Measurements from ENCODE around the gene MGLL. TPM values are rescaled to one million over a fixed set of nuclear protein-coding genes. Genes with fewer than 3 reads are reported as not detected.

Gene MGLL
- total and polyA plus RNA-seq, 4 donors: 9.4 to 277 (median 74.2) TPM

DNA sequence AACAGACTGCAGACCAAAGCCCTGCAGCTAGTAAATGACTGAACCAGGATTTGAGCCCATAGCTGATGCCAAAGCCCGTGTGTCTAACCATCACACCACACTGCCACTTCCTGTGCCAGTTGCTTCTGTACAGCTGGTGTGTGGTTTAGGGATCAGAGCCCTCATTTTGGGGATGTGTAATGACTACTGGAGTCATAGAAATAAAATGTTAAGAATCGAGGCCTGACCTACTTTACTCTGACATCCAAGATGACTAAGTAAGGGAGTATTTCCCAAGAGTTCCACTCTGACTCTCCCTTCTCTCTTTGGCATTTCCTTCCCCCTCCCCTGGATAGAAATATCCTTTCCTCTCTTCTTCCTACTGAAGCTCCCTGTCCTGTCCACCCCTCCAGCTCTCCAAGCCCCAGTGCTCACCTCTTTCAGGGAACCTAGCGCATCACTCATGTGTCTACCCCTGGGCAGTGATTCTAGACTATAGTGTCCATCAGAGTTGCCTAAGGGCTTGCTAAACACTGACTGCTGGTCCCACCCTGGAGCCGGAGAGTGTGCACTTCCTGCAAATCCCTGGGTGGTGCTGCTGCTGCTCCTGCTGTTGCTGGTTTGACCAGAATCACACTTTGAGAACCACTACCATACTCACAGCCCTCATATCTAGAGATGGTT lies 53.8 kb downstream of the MGLL start:
- TF ChIP-seq JUND (IDR thresholded peaks at IDR 0.05) (peak in 1 of 2 donors; percentile 30), YY1 (IDR thresholded peaks at IDR 0.05) (no peak), RAD21 (IDR thresholded peaks at IDR 0.05) (no peak), EGR1 (IDR thresholded peaks at IDR 0.05; ENCODE audit: low read depth in 2 of 2) (no peak)
- TF ChIP-seq, protein P1, sequence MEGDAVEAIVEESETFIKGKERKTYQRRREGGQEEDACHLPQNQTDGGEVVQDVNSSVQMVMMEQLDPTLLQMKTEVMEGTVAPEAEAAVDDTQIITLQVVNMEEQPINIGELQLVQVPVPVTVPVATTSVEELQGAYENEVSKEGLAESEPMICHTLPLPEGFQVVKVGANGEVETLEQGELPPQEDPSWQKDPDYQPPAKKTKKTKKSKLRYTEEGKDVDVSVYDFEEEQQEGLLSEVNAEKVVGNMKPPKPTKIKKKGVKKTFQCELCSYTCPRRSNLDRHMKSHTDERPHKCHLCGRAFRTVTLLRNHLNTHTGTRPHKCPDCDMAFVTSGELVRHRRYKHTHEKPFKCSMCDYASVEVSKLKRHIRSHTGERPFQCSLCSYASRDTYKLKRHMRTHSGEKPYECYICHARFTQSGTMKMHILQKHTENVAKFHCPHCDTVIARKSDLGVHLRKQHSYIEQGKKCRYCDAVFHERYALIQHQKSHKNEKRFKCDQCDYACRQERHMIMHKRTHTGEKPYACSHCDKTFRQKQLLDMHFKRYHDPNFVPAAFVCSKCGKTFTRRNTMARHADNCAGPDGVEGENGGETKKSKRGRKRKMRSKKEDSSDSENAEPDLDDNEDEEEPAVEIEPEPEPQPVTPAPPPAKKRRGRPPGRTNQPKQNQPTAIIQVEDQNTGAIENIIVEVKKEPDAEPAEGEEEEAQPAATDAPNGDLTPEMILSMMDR (IDR thresholded peaks at IDR 0.05; ENCODE audit: low read depth, low read length, missing input control): no peak

DNA sequence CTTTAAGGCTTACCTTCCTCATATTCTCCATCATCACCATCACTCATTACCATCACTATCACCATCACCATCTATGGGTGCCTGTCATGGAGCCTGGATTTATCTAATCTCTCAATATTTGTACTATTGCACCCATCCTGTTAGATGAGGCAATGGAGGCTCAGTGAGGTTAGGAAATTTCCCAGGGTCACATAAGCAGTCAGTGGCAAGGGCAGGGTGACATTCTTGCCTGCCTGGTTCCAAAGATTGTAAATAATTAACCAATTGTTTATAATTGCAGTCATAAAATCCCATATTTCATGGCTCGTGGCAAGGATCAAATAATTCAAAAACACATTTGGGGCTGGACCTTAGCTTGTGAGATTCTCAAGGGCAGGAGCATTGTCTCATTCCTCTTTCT lies 55.2 kb downstream of the MGLL start:
- WGBS: 27% methylated on average over 1 of the region's 1 CpG
- peak; percentile 90 for TF ChIP-seq SP1 (IDR thresholded peaks at IDR 0.05)
- peak; percentile 81 for TF ChIP-seq FOXA1 (IDR thresholded peaks at IDR 0.05)
- peak; percentile 95 for TF ChIP-seq YY1 (IDR thresholded peaks at IDR 0.05)
- peak; percentile 45 for TF ChIP-seq FOXA2 (IDR thresholded peaks at IDR 0.05)
- TF ChIP-seq, protein P2, sequence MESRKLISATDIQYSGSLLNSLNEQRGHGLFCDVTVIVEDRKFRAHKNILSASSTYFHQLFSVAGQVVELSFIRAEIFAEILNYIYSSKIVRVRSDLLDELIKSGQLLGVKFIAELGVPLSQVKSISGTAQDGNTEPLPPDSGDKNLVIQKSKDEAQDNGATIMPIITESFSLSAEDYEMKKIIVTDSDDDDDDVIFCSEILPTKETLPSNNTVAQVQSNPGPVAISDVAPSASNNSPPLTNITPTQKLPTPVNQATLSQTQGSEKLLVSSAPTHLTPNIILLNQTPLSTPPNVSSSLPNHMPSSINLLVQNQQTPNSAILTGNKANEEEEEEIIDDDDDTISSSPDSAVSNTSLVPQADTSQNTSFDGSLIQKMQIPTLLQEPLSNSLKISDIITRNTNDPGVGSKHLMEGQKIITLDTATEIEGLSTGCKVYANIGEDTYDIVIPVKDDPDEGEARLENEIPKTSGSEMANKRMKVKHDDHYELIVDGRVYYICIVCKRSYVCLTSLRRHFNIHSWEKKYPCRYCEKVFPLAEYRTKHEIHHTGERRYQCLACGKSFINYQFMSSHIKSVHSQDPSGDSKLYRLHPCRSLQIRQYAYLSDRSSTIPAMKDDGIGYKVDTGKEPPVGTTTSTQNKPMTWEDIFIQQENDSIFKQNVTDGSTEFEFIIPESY (IDR thresholded peaks at IDR 0.05): peak; percentile 64
- peak; percentile 75 for TF ChIP-seq NR2F2 (IDR thresholded peaks at IDR 0.05)
- TF ChIP-seq HNF4G (IDR thresholded peaks at IDR 0.05): peak; percentile 75
- TF ChIP-seq GABPA (IDR thresholded peaks at IDR 0.05 in 1 of 2, conservative IDR thresholded peaks at IDR 0.05 in 1 of 2): peak in 1 of 2 donors; percentile 26
- TF ChIP-seq, protein P1 (IDR thresholded peaks at IDR 0.05; ENCODE audit: low read depth, low read length, missing input control): no peak
- TF ChIP-seq, protein P3, sequence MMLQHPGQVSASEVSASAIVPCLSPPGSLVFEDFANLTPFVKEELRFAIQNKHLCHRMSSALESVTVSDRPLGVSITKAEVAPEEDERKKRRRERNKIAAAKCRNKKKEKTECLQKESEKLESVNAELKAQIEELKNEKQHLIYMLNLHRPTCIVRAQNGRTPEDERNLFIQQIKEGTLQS (IDR thresholded peaks at IDR 0.05): peak; percentile 93
- TF ChIP-seq RAD21 (IDR thresholded peaks at IDR 0.05): peak; percentile 39 to 59
- peak; percentile 92 to 96 for TF ChIP-seq HNF4A (conservative IDR thresholded peaks at IDR 0.05)
- TF ChIP-seq, protein P4, sequence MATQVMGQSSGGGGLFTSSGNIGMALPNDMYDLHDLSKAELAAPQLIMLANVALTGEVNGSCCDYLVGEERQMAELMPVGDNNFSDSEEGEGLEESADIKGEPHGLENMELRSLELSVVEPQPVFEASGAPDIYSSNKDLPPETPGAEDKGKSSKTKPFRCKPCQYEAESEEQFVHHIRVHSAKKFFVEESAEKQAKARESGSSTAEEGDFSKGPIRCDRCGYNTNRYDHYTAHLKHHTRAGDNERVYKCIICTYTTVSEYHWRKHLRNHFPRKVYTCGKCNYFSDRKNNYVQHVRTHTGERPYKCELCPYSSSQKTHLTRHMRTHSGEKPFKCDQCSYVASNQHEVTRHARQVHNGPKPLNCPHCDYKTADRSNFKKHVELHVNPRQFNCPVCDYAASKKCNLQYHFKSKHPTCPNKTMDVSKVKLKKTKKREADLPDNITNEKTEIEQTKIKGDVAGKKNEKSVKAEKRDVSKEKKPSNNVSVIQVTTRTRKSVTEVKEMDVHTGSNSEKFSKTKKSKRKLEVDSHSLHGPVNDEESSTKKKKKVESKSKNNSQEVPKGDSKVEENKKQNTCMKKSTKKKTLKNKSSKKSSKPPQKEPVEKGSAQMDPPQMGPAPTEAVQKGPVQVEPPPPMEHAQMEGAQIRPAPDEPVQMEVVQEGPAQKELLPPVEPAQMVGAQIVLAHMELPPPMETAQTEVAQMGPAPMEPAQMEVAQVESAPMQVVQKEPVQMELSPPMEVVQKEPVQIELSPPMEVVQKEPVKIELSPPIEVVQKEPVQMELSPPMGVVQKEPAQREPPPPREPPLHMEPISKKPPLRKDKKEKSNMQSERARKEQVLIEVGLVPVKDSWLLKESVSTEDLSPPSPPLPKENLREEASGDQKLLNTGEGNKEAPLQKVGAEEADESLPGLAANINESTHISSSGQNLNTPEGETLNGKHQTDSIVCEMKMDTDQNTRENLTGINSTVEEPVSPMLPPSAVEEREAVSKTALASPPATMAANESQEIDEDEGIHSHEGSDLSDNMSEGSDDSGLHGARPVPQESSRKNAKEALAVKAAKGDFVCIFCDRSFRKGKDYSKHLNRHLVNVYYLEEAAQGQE (IDR thresholded peaks at IDR 0.05): peak; percentile 72
- peak; percentile 74 to 84 for TF ChIP-seq JUND (IDR thresholded peaks at IDR 0.05)
- no peak for TF ChIP-seq TAF1 (conservative IDR thresholded peaks at IDR 0.05)
- TF ChIP-seq, protein P5, sequence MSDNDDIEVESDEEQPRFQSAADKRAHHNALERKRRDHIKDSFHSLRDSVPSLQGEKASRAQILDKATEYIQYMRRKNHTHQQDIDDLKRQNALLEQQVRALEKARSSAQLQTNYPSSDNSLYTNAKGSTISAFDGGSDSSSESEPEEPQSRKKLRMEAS (IDR thresholded peaks at IDR 0.05): peak; percentile 89
- TF ChIP-seq EGR1 (IDR thresholded peaks at IDR 0.05; ENCODE audit: low read depth in 2 of 2): peak; percentile 47 to 79
- peak; percentile 93 for TF ChIP-seq RXRA (IDR thresholded peaks at IDR 0.05)
- Histone ChIP-seq H3K27ac (ENCODE audit: low read depth in 1 of 2, low read length in 2 of 2) (peak overlapping the region; percentile 56 to 61), H3K4me1 (ENCODE audit: control insufficient read depth in 4 of 4, insufficient read depth in 4 of 4, low read length in 3 of 4) (peaks cover 11 to 66% (median 41%) of the 10 kb centered on the region in 4 donors), H3K4me3 (ENCODE audit: low read depth in 1 of 3, low read length in 3 of 3) (no peak overlapping the region), H3K27me3 (ENCODE audit: control insufficient read depth in 4 of 4, insufficient read depth in 4 of 4, low read length in 3 of 4) (no peaks in the 10 kb centered on the region), H3K9ac (ENCODE audit: low read depth in 1 of 2, low read length in 2 of 2) (no peak overlapping the region), H3K9me3 (ENCODE audit: control insufficient read depth in 4 of 4, low read length in 3 of 4) (no peaks in the 10 kb centered on the region), H3K36me3 (ENCODE audit: control insufficient read depth in 4 of 4, insufficient read depth in 3 of 4, low read depth in 1 of 4, low read length in 3 of 4) (peaks cover 0 to 5% (median 0%) of the 10 kb centered on the region in 4 donors)
- no peak for DNase-seq (ENCODE audit: low spot score)

More for the DNA sequence above, 53.8 kb downstream of the MGLL start:
- Histone ChIP-seq H3K4me3 (ENCODE audit: low read depth in 1 of 3, low read length in 3 of 3) (no peak overlapping the region), H3K9me3 (ENCODE audit: control insufficient read depth in 4 of 4, low read length in 3 of 4) (no peaks in the 10 kb centered on the region), H3K9ac (ENCODE audit: low read depth in 1 of 2, low read length in 2 of 2) (no peak overlapping the region), H3K36me3 (ENCODE audit: control insufficient read depth in 4 of 4, insufficient read depth in 3 of 4, low read depth in 1 of 4, low read length in 3 of 4) (no peaks in the 10 kb centered on the region), H3K27ac (ENCODE audit: low read depth in 1 of 2, low read length in 2 of 2) (peak overlapping the region; percentile 51 to 56), H3K27me3 (ENCODE audit: control insufficient read depth in 4 of 4, insufficient read depth in 4 of 4, low read length in 3 of 4) (no peaks in the 10 kb centered on the region), H3K4me1 (ENCODE audit: control insufficient read depth in 4 of 4, insufficient read depth in 4 of 4, low read length in 3 of 4) (peaks cover 11 to 66% (median 42%) of the 10 kb centered on the region in 4 donors)
- DNase-seq (ENCODE audit: low spot score): no peak
- 75% methylated on average over 4 of the region's 4 CpGs for WGBS
